GM18861 (cell line): ENCODE measurements around the gene GNL3L.
"Not testable (repeated sequence)": the region's sequence is repeated elsewhere in the genome, so short reads cannot be mapped to it uniquely, and the experiment has no call there.

Experiments used
- ATAC-seq: cut with Tn5 transposase; IDR thresholded peaks from one replicate; pipeline ENCODE4 v1.9.1; 2021; ENCODE audit not compliant: unreplicated experiment

GNL3L gene

GRCh38 chrX:54560411-54560810, 30.4 kb downstream of the GNL3L start:
- no peak for ATAC-seq

GRCh38 chrX:54561622-54562021, 31.6 kb downstream of the GNL3L start:
- ATAC-seq = no peak

- no peak for ATAC-seq
These were observed 34.9 kb downstream of the GNL3L start for GRCh38 chrX:54564936-54565335.

- no peak for ATAC-seq
These were observed 40.3 kb downstream of the GNL3L start for GRCh38 chrX:54570332-54570731.

GRCh38 chrX:54572641-54573040, 42.6 kb downstream of the GNL3L start:
- ATAC-seq = not testable (repeated sequence)

- ATAC-seq = no peak
These were observed 67.7 kb downstream of the GNL3L start for GRCh38 chrX:54597728-54598127.

GRCh38 chrX:54602563-54602962, 72.5 kb downstream of the GNL3L start:
- no peak for ATAC-seq
